Parathyroid adenoma (tissue), 2 donors: ENCODE data around the gene DDX10.

Experiments used
- H2AFZ ChIP-seq: fragments of 300-600 bp; sonication (generic); one replicate; pipeline ENCODE4 v1.7.0; 2017; ENCODE audit warnings: antibody characterized with exemption, mild to moderate bottlenecking
- H3K27ac ChIP-seq: fragments of 300-600 bp; sonication (generic); one replicate; pipeline ENCODE4 v1.7.0; 2017
- H3K27me3 ChIP-seq: fragments of 300-600 bp; sonication (generic); one replicate; pipeline ENCODE4 v1.7.0; 2017; ENCODE audit warnings: low read length; ENCODE audit not compliant: control insufficient read depth, insufficient read depth
- H3K36me3 ChIP-seq: fragments of 300-600 bp; sonication (generic); one replicate; pipeline ENCODE4 v1.7.0; 2017; ENCODE audit warnings: low read length; ENCODE audit not compliant: control insufficient read depth, insufficient read depth
- H3K4me1 ChIP-seq: fragments of 300-600 bp; sonication (generic); one replicate; pipeline ENCODE4 v1.7.0; 2017; ENCODE audit warnings: control low read depth
- H3K4me2 ChIP-seq: fragments of 300-600 bp; sonication (generic); one replicate; pipeline ENCODE4 v1.7.0; 2017; ENCODE audit warnings: low read length
- H3K4me3 ChIP-seq: fragments of 300-600 bp; sonication (generic); one replicate; pipeline ENCODE4 v1.7.0; 2017; ENCODE audit warnings: low read depth, low read length
- H3K79me2 ChIP-seq: fragments of 300-600 bp; sonication (generic); one replicate; pipeline ENCODE4 v1.7.0; 2017; ENCODE audit warnings: control low read depth
- H3K9ac ChIP-seq: fragments of 300-600 bp; sonication (generic); one replicate; pipeline ENCODE4 v1.7.0; 2017; ENCODE audit warnings: mild to moderate bottlenecking
- H3K9me3 ChIP-seq: fragments of 300-600 bp; sonication (generic); one replicate; pipeline ENCODE4 v1.7.0; 2017; ENCODE audit warnings: low read length; ENCODE audit not compliant: control insufficient read depth
- CTCF ChIP-seq: fragments of 300-600 bp; sonication (generic); IDR thresholded peaks from one replicate; pipeline ENCODE4 v1.7.0; 2017; ENCODE audit warnings: antibody characterized with exemption, mild to moderate bottlenecking
- donor health status: primary hyperparathyroidism.

Gene DDX10

DNA sequence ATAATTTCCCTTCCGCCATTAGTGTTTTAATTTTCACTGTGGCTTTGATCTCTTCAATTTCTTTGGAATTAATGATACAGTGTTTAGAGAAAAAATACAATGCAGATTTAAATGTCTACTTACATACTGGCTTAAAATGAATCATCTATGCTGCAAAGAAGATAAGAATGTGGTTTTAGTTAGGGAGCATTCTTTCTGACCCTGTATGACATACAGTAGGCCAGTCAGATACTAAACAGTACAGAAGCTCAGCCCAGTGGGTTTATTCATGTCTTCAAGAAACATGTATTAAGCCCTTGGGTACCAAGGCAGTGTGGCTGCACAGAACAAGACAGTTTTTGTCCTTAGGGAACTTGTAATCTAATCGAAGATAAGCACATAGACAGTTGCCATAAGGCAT, 268.8 kb downstream of the DDX10 start:
- no peak for TF ChIP-seq CTCF
- H3K4me3 ChIP-seq = no peak overlapping the region
- no peak overlapping the region for H3K9ac ChIP-seq
- H2AFZ ChIP-seq = no peak overlapping the region
- no peaks in the 10 kb centered on the region for H3K36me3 ChIP-seq
- no peaks in the 10 kb centered on the region for H3K4me1 ChIP-seq
- no peaks in the 10 kb centered on the region for H3K27me3 ChIP-seq
- no peaks in the 10 kb centered on the region for H3K9me3 ChIP-seq
- no peak overlapping the region for H3K4me2 ChIP-seq
- no peaks in the 10 kb centered on the region for H3K79me2 ChIP-seq
- no peak overlapping the region for H3K27ac ChIP-seq

DNA sequence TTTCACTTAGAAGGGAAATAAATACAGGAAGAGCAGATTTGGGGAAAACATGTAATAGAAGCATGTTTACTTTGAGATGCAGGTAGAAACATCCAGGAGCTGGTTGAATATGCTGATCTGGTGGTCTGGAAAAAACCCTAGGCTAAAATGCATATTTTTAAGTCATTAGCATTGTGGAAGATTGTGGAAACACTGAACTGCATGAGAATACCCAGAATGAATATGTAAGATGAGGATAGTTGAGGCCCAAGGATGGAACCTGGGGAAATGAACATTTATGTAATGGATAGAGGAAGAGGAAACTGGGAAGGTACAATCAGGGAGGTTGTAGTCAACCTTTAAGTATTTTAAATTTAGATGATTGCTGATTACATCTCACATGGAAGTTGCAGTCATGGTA, 269.4 kb downstream of the DDX10 start:
- no peaks in the 10 kb centered on the region for H3K4me1 ChIP-seq

GRCh38 chr11:108934696-108935095, 269.8 kb downstream of the DDX10 start:
- no peak overlapping the region for H2AFZ ChIP-seq
- H3K27ac ChIP-seq = no peak overlapping the region
- H3K36me3 ChIP-seq = no peaks in the 10 kb centered on the region
- no peak overlapping the region for H3K9ac ChIP-seq
- H3K9me3 ChIP-seq = no peaks in the 10 kb centered on the region
- H3K27me3 ChIP-seq = no peaks in the 10 kb centered on the region
- TF ChIP-seq CTCF = no peak
- H3K4me1 ChIP-seq = no peaks in the 10 kb centered on the region
- no peaks in the 10 kb centered on the region for H3K79me2 ChIP-seq
- H3K4me3 ChIP-seq = no peak overlapping the region
- H3K4me2 ChIP-seq = no peak overlapping the region

More for the DNA sequence above, 269.4 kb downstream of the DDX10 start:
- Histone ChIP-seq H3K36me3 (no peaks in the 10 kb centered on the region), H3K4me3 (no peak overlapping the region), H3K9ac (no peak overlapping the region), H3K79me2 (no peaks in the 10 kb centered on the region), H3K27ac (no peak overlapping the region), H3K4me2 (no peak overlapping the region), H2AFZ (no peak overlapping the region), H3K9me3 (no peaks in the 10 kb centered on the region), H3K27me3 (no peaks in the 10 kb centered on the region)
- no peak for TF ChIP-seq CTCF

GRCh38 chr11:108937746-108938145, 272.9 kb downstream of the DDX10 start:
- TF ChIP-seq CTCF = no peak
- H3K9me3 ChIP-seq = no peaks in the 10 kb centered on the region
- no peak overlapping the region for H3K4me3 ChIP-seq
- no peak overlapping the region for H3K4me2 ChIP-seq
- H3K27ac ChIP-seq = no peak overlapping the region
- H3K4me1 ChIP-seq = no peaks in the 10 kb centered on the region
- no peaks in the 10 kb centered on the region for H3K27me3 ChIP-seq
- H3K36me3 ChIP-seq = no peaks in the 10 kb centered on the region
- no peak overlapping the region for H3K9ac ChIP-seq
- H2AFZ ChIP-seq = no peak overlapping the region
- H3K79me2 ChIP-seq = no peaks in the 10 kb centered on the region

GRCh38 chr11:108938604-108939003, 273.7 kb downstream of the DDX10 start:
- H3K4me2 ChIP-seq = no peak overlapping the region
- no peak overlapping the region for H3K4me3 ChIP-seq
- H3K36me3 ChIP-seq = no peaks in the 10 kb centered on the region
- H3K27ac ChIP-seq = no peak overlapping the region
- no peaks in the 10 kb centered on the region for H3K9me3 ChIP-seq
- H3K27me3 ChIP-seq = no peaks in the 10 kb centered on the region
- H2AFZ ChIP-seq = no peak overlapping the region
- H3K79me2 ChIP-seq = no peaks in the 10 kb centered on the region
- H3K9ac ChIP-seq = no peak overlapping the region
- H3K4me1 ChIP-seq = no peaks in the 10 kb centered on the region
- no peak for TF ChIP-seq CTCF
